NK-92 treated with Interleukin-12 subunit alpha and Interleukin-12 subunit beta, amount 100 ng/mL, for 24 hours (cell line): ENCODE measurements around the gene P2RX6.
"Not testable (repeated sequence)": the region's sequence is repeated elsewhere in the genome, so short reads cannot be mapped to it uniquely, and the experiment has no call there.

Source experiments
- DNase-seq: peaks from one replicate; lab custom pipeline; 2025; lab: John Stamatoyannopoulos, UW

P2RX6 gene

DNA sequence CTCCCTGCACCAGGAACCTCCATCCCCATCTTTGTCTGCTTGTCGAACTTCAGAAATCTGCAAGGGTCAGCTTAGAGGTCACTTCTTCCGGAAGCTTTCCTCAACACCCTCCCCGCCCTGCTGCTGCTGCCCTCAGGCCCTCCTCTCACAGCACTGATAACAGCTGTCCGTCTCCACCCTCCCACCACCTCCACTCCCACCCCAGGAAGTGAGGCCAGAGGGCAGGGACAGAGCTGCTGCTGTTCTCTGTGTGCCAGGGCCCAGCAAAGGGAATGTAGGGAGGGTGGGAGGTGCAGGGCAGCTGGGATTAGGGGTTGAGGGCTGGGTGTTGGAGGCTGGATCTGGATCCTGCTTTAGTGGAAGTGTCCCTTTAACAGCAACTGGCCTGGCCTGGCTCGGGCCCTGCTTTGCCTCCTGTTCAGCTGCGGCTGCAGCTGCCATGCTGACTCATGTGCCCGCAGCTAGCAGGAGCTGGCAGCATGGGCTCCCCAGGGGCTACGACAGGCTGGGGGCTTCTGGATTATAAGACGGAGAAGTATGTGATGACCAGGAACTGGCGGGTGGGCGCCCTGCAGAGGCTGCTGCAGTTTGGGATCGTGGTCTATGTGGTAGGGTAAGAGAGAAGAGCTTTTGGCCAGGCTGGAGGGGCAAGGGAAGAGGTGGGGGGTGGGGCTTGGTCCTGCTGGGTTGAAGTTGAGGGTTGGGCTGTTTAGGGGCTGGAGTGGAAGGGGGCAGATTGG is at the start of gene P2RX6:
Gene P2RX6, plus strand, starts transcription at position 440 of the 740 bp plus-strand sequence. Its CDS starts 10 bp downstream, at position 450.
- DNase-seq = no peak

DNA sequence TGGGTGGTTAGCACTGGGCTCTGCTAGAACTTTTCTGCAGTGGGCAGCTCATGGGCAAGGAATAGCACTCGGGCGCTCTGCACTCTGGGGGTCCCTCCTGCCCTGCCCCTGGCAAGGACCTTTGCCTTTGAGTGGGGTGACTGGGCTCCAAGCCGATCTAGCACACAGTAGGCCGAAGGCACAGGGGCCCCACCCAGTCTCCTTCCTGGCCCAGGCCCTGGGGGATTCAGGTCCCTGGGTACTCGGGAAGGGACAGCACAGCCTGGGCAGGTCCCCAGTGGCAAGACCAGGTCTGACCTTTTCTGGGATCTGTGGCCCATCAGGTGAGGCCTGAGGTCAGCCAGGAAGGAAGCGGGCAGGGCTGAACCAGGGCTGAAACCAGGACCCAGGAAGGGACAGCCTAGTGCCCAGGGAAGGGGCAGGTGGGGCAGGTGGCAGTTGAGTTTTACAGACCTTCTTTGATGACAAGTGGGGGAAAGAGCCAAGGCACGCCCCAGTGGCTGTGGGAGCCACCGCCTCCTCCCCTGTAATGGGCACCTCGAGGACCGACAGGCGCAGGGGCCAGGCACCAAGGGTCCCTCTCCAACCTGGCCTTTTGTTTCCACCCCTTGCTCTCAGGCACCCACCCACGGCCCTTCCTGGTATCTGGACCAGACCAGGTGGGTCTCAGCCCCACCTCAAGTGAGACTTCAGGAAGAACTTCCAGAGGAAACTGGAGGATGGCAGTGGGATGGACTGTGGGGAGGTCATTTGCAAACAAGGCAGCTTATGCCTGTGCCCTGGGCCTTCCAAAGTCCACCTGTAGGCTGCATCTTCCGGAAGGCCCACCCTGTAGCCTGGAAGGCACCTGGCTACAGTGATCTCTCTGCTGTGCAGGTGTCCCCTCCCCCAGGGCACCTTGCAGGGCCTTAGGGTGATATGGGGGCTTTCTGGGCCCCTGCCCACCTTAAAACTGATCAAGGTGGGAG is 48.8 kb upstream of the P2RX6 start:
- no peak for DNase-seq

DNA sequence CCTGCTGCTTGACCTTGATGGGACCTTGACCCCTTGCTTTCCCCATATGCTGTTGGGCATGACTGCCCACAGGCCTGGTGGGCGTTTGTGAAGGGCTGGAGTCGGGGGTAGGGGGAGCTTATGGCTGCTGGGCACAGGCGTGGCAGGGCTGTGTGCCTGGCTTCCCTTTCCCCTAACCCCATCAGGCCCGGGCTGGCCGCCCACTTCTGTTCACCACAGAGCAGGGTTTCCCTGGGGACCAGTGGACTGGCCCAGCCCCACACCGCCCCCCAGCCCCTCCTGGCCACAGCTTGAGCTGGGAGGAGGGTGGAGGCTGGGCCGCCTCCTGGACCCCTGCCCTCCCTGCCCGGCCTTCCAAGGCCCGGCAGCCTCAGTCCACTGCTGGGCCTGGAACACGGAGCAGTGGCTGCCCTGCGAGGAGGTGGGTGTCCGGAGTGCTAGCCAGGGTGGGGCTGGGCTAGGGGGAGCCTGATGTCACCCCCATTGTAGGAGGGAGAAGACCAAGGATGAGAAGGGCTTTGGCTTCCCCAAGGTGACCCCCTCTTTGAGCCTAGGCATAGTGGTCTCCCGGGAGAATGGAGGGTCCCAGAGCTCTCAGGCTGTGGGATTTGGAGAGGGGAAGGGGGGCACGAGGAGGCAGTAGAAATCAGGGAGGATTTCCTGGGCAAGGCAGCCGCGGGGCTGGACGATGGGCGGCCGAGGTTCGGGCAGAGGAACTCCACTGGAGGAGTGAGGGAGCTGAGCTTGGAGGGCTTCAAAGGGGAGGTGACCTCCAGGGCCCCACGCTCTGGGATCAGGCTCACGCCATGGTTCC is 47.9 kb upstream of the P2RX6 start, which contains the start of gene AIFM3:
Gene AIFM3, plus strand, starts transcription at position 373 of the 814 bp plus-strand sequence. CDS start 690 bp downstream, outside the sequence.
- no peak for DNase-seq

DNA sequence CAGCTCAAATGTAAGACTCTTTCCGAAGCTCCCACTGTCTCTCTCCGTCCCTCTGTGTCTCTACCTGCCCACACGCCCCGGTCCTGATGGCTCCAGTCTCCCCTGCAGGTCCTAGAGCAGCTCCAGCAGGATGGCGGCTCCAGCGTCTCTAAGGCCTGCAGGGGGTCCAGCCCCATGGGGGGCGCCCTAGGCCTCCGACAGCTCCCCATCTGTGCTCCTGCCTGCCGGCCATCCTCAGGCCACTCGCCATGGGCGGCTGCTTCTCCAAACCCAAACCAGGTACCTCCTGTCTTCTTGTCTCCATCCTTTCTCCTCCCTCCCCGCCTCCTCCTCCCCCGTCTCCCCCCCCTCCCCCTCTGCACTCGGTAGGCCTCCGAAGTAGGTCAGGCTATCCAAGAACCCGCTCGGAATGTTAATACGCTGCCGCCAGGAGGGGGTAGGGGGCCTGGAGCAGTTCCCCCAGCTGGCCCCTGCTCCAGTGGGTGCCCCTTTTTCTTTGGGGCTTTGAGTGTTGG is 47.2 kb upstream of the P2RX6 start:
- DNase-seq = no peak

DNA sequence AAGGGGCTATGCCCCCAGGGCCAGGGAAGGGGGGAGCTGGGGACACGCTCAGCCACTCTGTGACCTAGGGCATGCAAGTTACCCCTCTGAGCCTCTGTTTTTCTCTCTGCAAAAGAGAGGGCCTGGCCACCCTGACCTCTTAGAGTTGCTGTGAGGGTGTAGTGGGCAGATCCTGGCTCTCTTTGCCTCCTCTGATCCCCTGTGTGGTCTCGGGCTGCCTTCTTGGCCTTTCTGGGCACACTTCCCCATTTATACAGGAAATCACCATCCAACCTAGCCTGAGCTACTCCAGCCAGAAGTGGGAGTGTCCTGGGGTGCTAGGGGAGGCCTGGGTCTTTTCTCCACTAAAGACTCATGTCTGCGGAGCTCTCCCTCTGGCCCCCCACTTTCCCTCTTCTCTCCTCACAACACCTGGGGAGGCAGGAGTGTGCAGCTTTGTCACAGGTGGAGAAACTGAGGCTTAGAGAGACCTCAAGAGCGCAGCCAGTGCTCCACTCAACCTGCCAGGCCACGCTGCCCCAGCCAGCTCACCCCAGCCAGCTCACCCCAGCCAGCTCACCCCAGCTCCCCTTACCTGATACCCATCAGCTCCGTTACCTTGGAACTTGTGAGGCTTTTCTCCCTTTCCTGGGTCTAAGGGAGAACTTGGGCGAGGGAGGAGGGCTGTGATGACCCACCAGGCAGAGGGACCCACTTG is 46.5 kb upstream of the P2RX6 start:
- no peak for DNase-seq

DNA sequence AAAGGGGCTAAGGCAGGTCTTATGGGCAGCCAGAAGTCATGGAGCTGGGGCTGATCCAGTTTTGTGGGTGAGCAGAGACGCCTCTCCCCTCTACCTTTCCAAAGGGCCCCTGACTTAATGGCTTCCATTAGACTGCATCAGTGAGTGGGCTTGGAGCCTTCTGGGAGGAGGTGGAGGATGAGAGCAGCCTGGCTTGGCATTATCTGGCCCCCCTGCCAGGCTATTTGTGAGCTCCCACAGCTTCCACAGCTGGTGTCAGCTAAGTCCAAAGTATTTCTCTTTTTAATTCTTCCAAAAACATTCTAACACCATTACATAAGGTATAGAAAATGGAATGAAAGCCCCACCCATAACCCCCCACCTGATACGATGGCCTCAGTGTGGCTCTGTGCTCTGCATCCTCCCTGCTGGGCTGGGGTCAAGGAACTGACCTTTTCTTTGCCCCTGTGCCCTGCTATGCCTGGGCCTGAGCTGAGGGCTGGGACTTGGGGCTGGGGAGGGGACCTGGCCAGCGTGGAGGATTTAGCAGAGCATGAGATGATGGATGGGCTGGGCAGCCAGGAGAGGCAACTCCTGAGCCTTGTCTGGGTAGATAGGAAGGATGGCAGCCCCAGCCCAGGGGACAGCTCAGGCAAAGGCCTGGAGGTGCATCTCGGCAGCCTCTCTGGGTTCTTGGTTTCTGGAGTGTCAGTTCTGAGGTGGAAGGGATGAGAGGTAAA is 43.9 kb upstream of the P2RX6 start:
- no peak for DNase-seq

DNA sequence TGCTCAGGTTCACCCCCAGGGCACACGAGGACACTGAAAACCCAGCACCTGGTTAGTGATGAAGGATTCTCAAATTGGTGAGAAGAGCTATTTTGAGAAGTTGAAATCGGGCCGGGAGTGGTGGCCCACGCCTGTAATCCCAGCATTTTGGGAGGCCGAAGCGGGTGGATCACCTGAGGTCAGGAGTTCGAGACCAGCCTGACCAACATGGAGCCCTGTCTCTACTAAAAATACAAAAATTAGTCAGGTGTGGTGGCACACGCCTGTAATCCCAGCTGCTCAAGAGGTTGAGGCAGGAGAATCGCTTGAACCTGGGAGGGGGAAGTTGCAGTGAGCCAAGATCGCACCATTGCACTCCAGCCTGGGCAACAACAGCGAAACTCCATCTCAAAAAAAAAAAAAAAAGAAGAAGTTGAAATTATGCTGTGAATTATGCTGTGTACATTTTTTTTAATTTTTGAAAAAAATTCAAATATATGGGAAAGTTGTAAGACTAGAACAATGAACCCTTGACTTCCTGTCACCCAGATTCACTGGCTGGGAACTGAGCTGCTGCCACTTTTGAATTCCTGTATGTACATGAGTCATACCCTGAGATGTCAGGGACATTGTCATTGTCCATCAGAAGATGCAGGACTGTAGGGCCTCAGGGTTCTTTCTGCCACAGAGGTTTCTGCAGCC is 42.8 kb upstream of the P2RX6 start:
- not testable (repeated sequence) for DNase-seq

DNA sequence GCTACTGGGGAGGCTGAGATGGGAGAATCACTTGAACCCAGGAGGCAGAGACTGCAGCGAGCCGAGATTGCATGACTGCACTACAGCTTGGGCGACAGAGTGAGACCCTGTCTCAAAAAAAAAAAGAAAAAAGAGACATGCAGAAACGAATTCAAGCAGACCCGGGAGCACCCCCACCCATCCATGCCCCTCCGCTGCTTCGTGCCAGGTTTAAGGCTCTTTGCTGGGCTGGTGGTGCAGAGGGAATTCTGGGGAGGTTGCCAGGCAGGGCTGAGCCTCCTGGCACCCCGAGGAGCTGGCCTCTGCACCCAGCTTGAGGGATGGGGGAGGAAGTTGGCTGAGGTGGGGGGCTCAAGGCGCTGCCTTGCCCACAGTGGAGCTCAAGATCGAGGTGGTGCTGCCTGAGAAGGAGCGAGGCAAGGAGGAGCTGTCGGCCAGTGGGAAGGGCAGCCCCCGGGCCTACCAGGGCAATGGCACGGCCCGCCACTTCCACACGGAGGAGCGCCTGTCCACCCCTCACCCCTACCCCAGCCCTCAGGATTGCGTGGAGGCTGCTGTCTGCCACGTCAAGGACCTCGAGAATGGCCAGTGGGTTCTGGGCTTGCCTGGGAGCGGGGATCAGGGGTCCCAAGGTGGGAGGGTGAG is 41.9 kb upstream of the P2RX6 start:
- DNase-seq = no peak

DNA sequence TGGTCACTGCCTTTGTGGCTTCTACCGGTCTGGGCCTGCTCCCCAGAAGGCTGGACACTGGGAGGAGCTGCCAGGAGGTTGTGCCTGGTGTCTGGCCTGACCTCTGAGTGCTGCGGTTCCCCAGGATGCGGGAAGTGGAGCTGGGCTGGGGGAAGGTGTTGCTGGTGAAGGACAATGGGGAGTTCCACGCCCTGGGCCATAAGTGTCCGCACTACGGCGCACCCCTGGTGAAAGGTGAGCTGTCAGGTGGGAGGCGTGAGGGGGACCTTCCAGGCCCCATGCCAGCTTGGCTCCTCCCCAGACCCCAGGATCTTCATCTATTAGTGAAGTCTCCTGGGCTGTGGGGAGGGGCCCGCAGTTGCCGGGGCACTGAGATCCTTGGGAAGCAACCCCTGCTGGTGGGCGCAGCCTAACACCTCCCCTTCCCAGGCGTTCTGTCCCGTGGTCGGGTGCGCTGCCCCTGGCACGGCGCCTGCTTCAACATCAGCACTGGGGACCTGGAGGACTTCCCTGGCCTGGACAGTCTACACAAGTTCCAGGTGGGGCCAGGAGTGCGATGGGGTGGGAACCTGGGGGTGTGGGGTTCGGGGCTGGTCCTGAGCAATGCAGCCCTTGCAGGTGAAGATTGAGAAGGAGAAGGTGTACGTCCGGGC is 41.2 kb upstream of the P2RX6 start:
- DNase-seq = no peak

DNA sequence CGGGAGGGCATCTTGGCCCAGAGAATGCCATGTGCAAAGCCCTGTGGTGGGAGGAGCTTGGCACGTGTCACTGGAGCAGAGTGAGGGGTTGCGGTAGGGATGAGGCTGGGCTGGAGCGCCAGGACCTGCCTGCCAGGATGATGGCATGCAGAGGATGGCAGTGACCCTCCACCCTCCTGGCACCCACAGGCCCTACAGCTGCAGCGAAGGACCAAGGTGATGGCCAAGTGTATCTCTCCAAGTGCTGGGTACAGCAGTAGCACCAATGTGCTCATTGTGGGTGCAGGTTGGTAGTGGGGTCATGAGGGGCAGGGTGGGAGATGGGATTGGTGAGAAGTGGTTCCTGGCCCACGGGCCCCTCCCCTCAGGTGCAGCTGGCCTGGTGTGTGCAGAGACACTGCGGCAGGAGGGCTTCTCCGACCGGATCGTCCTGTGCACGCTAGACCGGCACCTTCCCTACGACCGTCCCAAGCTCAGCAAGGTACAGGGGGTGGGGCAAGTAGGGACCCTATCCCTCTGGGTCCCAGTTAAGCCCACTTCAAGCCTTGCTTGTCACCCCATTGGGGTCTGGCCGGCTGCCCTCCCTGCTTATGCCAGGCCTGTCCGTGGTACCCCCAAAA is 40.5 kb upstream of the P2RX6 start:
- DNase-seq = no peak

DNA sequence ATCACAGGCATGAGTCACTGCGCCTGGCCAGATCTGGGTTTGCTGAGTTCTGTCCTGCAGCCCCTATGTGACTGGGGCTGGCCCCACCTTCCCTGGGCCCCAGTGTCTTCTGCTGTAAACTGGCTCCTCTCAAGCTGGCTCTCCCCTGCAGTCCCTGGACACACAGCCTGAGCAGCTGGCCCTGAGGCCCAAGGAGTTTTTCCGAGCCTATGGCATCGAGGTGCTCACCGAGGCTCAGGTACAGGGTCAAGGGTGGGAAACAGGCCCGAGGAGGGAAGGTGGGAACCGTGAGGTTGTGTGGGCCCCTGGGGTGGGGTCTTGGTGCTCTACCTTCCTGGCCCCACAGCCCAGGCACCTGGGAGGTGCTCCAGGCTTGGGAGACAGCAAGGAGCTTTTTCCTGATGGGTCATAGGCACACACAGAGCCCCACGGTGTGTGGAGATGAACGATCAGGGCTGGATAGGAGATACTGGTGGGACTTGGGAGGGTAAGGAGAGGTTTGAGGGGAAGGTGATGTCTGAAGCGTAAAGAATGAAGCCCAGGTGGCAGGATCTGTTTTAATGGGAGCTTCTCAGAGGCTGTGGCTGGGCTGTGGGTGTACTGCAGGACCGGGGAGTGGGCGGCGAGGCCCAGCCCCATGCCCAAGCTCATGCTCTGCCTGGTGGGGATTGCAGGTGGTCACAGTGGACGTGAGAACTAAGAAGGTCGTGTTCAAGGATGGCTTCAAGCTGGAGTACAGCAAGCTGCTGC is 39.2 kb upstream of the P2RX6 start:
- no peak for DNase-seq

DNA sequence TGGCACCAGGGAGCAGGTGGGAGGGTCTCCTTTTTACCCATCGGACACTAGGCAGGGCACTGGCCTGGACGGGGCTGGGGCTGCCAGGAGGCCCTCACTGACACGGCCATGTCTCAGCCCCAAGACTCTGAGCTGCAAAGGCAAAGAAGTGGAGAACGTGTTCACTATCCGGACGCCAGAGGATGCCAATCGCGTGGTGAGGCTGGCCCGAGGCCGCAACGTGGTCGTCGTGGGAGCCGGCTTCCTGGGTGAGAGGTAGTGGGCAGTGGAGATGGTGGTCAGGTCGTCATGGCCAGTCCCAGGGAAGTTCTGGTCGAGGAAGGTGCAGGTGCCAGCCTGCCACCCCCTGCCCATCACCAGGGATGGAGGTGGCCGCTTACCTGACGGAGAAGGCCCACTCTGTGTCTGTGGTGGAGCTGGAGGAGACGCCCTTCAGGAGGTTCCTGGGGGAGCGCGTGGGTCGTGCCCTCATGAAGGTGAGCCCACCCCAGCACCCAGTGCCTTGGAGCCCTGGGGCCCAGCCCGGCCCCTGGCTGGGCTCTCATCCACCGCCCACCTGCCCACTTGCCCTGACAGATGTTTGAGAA is 38.6 kb upstream of the P2RX6 start:
- DNase-seq = no peak

DNA sequence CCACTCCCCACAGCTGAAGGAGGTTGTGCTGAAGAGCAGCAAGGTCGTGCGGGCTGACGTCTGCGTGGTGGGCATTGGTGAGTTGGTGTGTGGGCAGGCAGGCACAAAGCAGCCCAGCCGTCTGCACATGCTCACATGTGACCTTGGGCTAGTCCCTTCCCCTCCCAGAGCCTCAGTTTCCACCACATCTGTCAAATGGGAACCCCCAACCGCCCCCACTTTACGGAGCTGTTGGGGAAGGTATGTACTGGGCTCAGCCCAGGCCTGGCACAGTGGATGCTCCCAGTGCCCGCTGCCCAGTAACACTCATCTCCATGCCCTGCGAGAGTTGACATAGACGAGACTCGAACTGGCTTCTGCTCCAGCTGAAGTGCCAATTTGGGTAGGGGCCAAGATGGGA is 37.9 kb upstream of the P2RX6 start:
- DNase-seq = no peak

DNA sequence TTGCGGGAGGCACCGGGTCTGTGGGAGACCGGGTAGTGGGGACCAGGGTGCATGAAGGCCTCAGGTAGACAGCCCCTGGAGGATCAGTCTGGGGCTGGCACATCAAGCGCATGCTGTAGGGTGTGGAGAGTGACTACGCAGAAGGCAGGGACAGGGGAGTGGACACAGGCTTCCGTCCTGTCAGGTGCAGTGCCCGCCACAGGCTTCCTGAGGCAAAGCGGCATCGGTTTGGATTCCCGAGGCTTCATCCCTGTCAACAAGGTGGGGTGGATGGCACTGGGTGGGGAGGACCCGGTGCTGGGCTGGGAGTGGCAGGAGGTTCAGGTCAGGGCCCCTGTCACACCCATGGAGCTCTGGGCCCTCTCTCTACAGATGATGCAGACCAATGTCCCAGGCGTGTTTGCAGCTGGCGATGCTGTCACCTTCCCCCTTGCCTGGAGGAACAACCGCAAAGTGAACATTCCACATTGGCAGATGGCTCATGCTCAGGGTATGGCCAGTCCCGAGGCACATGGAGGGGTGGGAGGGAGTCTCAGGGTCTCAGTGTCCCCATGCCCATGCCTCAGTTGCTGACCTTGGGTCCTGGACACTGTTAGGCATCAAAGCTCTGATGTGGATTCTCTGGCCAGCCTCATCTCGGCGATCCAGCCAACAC is 37.3 kb upstream of the P2RX6 start:
- no peak for DNase-seq

DNA sequence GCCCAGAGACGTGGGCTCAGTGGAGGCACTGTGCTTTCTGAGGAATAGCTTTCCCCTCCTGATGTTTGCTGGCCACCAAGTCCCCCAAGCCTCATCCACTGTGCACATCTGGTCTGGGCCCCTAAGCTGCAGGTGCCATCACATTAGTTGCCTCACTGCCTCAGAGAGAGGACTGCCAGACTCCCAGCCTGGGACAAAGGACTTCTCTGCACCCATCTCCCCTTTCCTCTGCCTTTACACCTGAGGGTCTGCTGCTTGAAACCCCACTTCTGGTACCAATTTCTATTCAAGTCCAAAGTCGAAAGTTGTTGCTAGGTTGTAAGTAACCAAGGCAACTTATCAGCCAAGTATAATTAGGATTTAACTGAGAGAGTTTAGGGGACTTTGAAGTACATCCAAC is 36.5 kb upstream of the P2RX6 start:
- no peak for DNase-seq

DNA sequence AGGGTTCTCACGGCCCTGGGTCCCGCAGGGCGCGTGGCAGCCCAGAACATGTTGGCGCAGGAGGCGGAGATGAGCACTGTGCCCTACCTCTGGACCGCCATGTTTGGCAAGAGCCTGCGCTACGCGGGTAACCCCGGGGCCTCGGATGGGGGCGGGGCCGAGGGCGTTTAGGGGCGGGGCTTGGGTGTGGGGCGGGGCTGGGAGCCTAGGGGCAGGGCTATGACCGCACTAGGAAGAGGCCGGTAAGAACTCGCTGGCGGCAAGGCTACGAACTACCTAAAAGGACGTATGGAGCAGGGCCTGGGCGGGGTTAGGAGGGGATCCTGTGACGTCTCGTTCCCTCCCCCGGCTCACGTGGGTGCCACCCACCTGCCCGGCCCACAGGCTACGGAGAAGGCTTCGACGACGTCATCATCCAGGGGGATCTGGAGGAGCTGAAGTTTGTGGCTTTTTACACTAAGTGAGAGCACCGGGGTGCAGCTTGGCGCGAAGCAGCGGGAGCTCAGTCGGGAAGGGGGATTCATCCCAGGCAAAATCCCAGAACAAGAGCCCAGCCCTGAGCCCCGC is 35.6 kb upstream of the P2RX6 start:
- no peak for DNase-seq
